Measurements from ENCODE around the gene RAB11FIP3. TPM values are rescaled to one million over a fixed set of nuclear protein-coding genes. Genes with fewer than 3 reads are reported as not detected.
"Not testable (repeated sequence)": the region's sequence is repeated elsewhere in the genome, so short reads cannot be mapped to it uniquely, and the experiment has no call there.

The RAB11FIP3 gene
- total RNA-seq, 1 experiment from 2014 or later, result 6.5 TPM

GRCh38 chr16:466651-467050 is 41.2 kb downstream of the RAB11FIP3 start:
- no peak for DNase-seq (ENCODE audit: low read depth)

GRCh38 chr16:467249-467871 is 41.9 kb downstream of the RAB11FIP3 start:
- not testable (repeated sequence) for DNase-seq (ENCODE audit: low read depth)

GRCh38 chr16:468068-468821 is 42.8 kb downstream of the RAB11FIP3 start:
- DNase-seq (ENCODE audit: low read depth), result no peak

- DNase-seq (ENCODE audit: low read depth), result not testable (repeated sequence)
Observed at GRCh38 chr16:469459-469858, 44.0 kb downstream of the RAB11FIP3 start.

DNA sequence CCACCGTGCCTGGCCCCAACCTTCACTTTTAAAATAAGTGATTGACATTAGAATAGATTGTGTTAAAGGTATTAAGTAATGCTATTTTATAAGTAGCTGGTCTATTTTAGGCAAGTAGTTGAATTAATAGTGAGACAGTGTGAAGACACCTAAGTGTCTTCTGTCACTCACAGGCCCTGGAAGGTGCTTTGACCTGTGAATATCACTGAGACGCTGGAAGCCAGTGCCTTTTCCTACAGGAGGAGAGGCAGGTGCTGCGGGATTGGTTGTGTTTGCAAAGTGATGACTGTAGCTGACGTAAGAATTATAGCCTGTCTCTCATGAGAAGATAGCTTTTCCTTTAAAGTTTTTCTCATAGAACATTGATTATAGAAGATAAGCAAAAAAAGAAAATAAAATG is 45.0 kb downstream of the RAB11FIP3 start:
- DNase-seq (ENCODE audit: low read depth), result no peak

DNA sequence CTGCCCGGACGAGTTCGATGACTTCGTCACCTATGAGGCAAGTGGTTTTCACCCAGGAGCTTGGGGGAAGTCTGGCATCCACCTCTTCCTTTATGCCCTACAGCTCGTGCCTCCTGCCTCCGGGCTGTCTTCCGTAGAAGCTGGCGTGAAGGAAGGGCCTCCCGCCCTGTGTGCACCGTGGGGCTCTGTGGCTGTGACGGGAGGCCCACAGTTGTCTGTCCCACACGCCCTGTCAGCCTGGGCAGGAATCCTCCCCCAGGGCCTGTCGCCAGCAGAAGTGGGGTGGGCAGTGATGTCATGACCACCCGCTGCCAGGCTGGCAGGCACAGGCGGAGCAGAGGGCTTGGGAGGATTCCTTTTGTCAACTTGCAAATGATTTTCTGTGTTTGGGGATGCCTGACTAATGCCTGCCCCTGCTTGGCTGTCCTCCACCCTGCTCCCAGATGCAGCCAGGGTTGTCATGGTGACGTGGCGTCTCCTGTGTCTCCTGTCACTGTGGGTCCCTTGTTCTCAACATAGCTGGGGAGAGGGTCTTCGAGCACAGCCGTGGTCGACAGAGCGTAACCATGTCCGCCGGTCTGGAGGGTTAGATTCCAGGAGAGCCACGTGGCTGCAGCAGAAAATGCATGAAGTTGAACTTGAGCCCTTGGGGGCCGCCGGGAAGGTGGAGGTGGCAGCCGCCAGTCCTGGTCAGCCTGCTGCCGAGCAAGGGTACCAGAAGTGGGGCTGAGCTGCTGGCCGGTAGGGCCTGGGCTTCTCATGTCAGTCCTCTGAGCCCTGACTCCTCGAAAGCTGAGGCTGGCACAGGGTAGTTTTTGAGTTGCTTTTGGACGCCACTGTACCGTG is 46.1 kb downstream of the RAB11FIP3 start:
- no peak for DNase-seq (ENCODE audit: low read depth)

GRCh38 chr16:472199-472504 is 46.7 kb downstream of the RAB11FIP3 start:
- no peak for DNase-seq (ENCODE audit: low read depth)

DNA sequence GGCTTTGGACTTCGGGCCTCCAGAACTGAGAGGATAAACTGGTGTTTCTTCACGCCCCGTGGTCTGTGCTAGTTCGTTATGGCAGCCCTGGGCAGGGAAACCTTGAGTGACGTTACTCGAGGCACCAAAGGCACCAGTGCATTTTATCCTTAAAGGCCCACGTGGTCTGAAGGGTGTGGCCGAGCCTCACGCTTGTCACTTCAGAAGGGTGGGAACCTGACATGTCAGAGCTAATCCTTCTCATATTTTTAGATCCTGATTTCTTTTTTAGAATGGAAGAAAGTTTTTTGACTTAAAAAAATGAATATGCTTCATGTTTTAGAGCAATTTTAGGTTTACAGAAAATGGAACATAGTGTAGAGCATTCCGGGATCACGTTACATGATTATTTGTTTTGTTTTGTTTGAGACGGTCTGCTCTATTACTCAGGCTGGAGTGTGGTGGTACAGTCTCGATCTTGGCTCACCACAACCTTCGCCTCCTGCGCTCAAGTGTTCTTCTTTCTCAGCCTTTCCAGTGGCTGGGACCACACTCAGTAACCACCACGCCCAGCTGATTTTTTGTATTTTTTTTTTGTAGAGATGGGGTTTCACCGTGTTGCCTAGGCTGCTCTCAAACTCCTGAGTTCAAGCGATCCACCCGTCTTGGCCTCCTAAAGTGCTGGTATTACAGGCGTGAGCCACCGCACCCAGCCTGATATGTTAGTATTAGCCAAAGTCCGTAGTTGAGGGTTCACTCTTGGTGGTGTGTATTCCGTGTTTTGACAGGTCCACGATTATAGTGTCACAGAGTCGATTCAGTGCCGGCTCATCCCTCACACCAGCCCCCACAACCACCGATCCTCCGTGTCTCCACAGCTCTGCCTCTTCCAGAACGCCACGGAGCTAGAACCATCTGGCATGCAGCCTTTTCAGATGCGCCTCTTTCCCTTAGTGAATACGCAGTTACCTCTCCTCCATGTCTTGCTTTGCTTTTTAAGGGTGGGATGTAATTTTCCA is 47.9 kb downstream of the RAB11FIP3 start:
- DNase-seq (ENCODE audit: low read depth), result no peak

DNA sequence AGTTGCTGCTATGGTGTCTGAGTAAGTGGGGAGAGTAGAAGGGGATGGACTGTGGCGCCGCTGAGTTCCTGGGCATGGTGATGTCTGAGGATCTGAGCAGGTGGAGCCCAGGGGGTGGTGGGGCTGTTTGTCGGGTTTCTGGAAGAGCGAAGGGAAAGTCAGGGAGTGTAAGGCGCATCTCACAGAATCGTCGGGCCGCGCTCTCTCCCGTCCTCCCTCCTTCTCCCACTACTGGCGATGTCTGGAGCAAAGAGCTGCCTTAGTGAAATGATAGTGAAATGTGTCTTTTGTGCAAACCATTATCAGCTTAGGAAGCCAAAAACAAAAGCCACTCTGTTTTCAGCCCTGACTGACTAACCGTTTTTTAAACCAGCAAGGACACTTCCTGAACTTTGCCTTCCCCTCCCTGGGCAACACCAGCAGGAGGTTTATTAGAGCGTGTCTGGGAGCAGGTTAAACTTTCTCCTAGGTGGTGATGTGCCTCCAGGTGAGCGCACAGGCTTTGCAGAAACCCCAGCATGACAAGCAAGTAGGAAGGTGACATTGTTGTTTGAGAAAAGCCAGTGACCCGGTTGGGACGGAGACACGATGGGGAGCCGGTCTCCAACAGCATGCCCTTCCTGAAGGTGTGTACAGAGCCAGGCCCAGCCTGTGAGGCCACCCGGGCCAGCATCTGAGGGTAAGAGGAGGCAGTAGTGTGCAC is 49.1 kb downstream of the RAB11FIP3 start:
- peak; percentile 10 for DNase-seq (ENCODE audit: low read depth)

DNA sequence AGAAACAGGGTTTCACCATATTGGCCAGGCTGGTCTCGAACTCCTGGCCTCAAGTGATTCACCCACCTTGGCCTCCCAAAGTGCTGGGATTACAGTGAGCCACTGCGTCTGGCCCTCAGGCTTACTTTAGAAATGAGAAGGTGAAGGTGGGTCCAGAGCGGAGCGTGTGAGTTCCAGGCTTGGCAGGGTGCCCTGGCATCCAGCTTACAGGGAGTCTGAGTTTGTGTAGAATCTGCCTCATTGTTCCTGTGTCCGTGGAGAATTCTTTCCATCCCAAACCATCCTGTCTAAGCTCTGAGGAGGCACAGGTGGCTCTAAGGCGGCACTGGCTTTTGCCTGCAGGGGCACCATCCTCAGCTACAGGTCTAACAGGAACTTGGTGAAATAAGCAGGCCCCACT is 50.6 kb downstream of the RAB11FIP3 start:
- DNase-seq (ENCODE audit: low read depth), result no peak

DNA sequence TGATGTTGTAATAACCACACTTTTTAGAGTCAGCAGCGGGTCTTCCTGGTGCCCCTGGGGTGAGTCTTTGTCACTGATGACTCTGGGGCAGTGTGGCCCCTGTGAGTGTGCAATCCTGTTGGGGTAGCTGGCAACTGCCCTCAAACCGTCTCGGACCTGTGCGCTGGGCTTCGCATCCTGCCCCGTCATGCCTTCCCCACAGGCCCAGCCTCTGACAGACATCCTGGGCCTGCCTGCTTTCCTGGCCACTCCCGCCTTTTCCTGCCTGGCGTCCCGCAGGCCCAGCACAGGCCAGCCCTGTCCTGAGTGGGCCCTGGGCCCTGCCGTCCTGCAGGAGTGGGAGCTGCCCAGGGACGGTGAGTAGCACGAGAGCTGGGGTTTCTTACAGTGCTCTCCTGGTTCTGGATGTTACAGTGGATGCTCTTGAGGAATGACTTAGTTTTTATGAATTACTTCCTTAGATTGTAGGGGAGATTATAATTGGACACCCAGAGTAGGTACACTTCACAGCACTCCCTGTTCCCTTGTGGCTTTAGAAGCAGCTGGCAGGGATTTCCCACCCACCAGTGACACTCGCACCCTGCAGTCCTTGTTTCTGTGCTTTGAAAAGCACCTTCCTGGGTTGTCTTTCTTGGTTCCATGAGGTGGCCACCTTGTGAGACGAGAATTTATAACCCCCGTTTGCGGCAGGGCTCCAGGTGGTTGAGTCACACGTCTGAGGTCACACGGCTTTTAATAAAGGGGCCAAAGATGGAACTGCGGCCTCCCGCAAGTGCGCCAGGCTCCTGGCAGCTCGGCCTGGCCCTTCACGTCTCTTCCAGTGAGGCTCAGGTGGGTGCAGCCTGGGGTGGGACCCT is 52.1 kb downstream of the RAB11FIP3 start:
- DNase-seq (ENCODE audit: low read depth), result no peak

DNA sequence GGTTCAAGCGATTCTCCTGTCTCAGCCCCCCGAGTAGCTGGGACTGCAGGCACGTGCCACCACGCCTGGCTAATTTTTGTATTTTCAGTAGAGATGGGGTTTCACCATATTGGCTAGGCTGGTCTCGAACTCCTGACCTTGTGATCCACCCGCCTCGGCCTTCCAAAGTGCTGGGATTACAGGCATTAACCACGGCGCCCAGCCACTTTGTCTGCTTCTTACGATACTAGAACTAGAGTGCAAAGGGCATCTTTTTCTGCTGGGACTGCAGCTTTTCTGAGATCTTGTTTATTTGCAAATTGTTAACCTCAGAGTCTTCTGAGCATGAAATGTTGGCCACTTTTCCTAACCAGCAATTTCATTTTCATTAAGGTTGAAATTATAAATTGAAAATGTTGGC is 52.8 kb downstream of the RAB11FIP3 start:
- DNase-seq (ENCODE audit: low read depth), result not testable (repeated sequence)

- DNase-seq (ENCODE audit: low read depth), result no peak
Observed at GRCh38 chr16:482468-483185, 57.2 kb downstream of the RAB11FIP3 start.

GRCh38 chr16:483341-484075 is 58.1 kb downstream of the RAB11FIP3 start:
- no peak for DNase-seq (ENCODE audit: low read depth)

DNA sequence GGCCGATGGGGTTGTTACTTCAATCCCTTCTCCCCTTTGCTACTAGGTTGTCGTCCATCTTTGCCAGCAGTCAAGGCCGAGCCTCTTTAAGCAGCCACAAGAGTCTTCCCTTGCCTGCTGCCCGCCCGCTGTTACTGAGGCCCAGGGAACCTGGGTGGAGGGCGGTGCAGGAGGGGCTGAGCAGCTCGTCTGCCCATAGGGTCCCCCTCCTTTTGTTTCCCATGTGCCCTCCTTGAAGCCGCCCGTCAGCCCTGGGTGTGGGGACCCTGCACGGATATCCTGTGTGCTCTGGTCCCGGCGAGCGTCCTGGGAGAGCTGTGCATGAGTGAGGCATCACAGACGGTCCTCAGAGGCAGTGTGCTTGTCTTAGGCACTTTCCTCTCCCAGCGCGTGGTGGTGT is 64.2 kb downstream of the RAB11FIP3 start:
- DNase-seq (ENCODE audit: low read depth), result no peak

- DNase-seq (ENCODE audit: low read depth), result no peak
Observed at GRCh38 chr16:490768-491167, 65.3 kb downstream of the RAB11FIP3 start.

DNA sequence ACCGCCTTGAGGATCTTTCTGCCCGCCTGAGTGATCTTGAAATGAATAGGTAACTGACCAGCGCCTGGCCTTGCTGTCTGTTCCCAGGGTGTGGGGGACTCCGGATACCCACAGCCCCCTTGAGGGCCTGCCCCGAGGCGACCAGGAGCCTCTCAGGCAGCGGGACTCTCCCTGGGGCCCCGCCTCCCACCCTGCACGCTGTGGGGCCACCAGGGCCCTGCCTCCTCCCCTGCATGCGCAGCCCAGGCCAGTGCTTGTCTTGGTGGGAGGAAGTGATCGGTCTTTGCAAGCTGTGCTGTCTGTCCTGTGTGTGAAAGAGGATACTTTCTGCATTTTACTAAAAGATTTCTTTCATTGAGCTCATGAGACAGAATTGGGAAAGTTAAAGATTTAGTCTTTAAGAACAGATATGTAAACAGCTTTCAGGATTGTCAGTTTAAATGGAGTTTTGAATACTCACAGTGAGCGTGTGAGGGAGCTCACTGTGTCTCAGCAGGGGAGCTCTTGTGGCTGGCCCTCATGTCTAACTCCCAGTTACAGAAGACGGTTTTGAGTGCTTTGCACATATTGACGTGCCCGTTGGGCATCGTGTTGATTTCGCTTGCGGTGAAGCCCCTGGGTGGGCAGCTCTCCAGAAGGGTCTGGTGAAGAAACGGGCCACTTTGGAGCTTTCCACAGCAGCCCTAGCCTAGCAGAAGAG is 65.9 kb downstream of the RAB11FIP3 start:
- DNase-seq (ENCODE audit: low read depth), result no peak
